Measurements from ENCODE around the gene IFT122. TPM values are rescaled to one million over a fixed set of nuclear protein-coding genes. Genes with fewer than 3 reads are reported as not detected.
"Not testable (repeated sequence)": the region's sequence is repeated elsewhere in the genome, so short reads cannot be mapped to it uniquely, and the experiment has no call there.

IFT122 gene
- polyA plus RNA-seq, 2 of the 4 experiments (the other 2 are of a cell fraction) = 15.0 to 17.1 TPM

GRCh38 chr3:129542747-129543146 is 102.7 kb downstream of the IFT122 start (continued):
- TF ChIP-seq JUN (IDR thresholded peaks at IDR 0.05) (no peak), MAZ (IDR thresholded peaks at IDR 0.05; ENCODE audit: borderline replicate concordance, low read depth, low read length) (no peak), RFX5 (IDR thresholded peaks at IDR 0.05) (no peak), FOXS1 (CRISPR knock-in tag; IDR thresholded peaks at IDR 0.05) (no peak)

GRCh38 chr3:129543156-129543790 is 103.2 kb downstream of the IFT122 start, which contains the start of gene H1-8:
Gene H1-8 (plus strand): TSS chr3:129543175. CDS start chr3:129543219, 44 bp downstream.
- no peaks in the 10 kb centered on the region for H3K9me3 ChIP-seq
- no peak for TF ChIP-seq HDAC2 (IDR thresholded peaks at IDR 0.05)
- no peak within 1 kb of the TSS for H3K4me2 ChIP-seq
- ATAC-seq (peak in 1 of 2 experiments; percentile 24; a peak in 2 of 6 replicates), DNase-seq (ENCODE audit: low read depth in 1 of 2, low spot score in 1 of 2) (no peak), FAIRE-seq (no peak)
- H3K27ac ChIP-seq = peak within 1 kb of the TSS in 1 of 2 experiments; percentile 13; a peak in 1 of 6 replicates
- no peak within 1 kb of the TSS for H3K4me3 ChIP-seq
- 70% methylated on average over 6 of the region's 16 CpGs for WGBS (ENCODE audit: missing lambda C conversion rate)
- POLR2A ChIA-PET = no interaction called here
- no peaks in the 10 kb centered on the region for H3K4me1 ChIP-seq
- CTCF ChIA-PET = no interaction called here

GRCh38 chr3:129543999-129544398 is 104.0 kb downstream of the IFT122 start:
- H3K9me3 ChIP-seq = no peaks in the 10 kb centered on the region
- 89% methylated on average over 9 of the region's 9 CpGs for WGBS (ENCODE audit: missing lambda C conversion rate)
- FAIRE-seq (no peak), DNase-seq (ENCODE audit: low read depth in 1 of 2, low spot score in 1 of 2) (no peak), ATAC-seq (peak in 1 of 2 experiments; percentile 12; a peak in 1 of 6 replicates)
- H3K4me1 ChIP-seq = peaks cover under 1% of the 10 kb centered on the region; the same call in 2 of the 3 replicates
- H3K4me2 ChIP-seq = no peak overlapping the region
- CTCF ChIA-PET = no interaction called here
- H3K27ac ChIP-seq = peak overlapping the region in 1 of 2 experiments; percentile 13; a peak in 1 of 6 replicates
- POLR2A ChIA-PET = no interaction called here
- TF ChIP-seq TFCP2L1 (CRISPR knock-in tag; IDR thresholded peaks at IDR 0.05) (no peak), JUNB (IDR thresholded peaks at IDR 0.05) (no peak), MAX (IDR thresholded peaks at IDR 0.05) (no peak), HES2 (IDR thresholded peaks at IDR 0.05) (no peak), GATA3 (IDR thresholded peaks at IDR 0.05; ENCODE audit: borderline replicate concordance) (no peak), KDM1A (IDR thresholded peaks at IDR 0.05; ENCODE audit: low read depth) (no peak), NPAS2 (CRISPR knock-in tag; IDR thresholded peaks at IDR 0.05; ENCODE audit: borderline replicate concordance) (no peak), REST (IDR thresholded peaks at IDR 0.05) (no peak), CEBPB (IDR thresholded peaks at IDR 0.05) (no peak), MAZ (IDR thresholded peaks at IDR 0.05; ENCODE audit: borderline replicate concordance, low read depth, low read length) (no peak), HOXA7 (CRISPR knock-in tag; IDR thresholded peaks at IDR 0.05) (no peak)
- H3K4me3 ChIP-seq = no peak overlapping the region

- WGBS (ENCODE audit: missing lambda C conversion rate) = 75% methylated on average over 3 of the region's 3 CpGs
- H3K27ac ChIP-seq; DNase-seq (ENCODE audit: low read depth in 1 of 2, low spot score in 1 of 2); H3K4me2 ChIP-seq; POLR2A ChIA-PET; H3K4me3 ChIP-seq; H3K9me3 ChIP-seq; ATAC-seq; CTCF ChIA-PET; FAIRE-seq: not testable (repeated sequence)
- peaks cover 12% of the 10 kb centered on the region for H3K4me1 ChIP-seq
Observed at GRCh38 chr3:129545951-129546350, 105.9 kb downstream of the IFT122 start.
